NOMO-1 (cell line): ENCODE data around the gene CTSO.
"Not testable (repeated sequence)": the region's sequence is repeated elsewhere in the genome, so short reads cannot be mapped to it uniquely, and the experiment has no call there.

ENCODE experiments used
- DNase-seq, 2 experiments: peaks; one replicate each; lab custom pipeline; 2025; ENCODE audit not compliant: unreplicated experiment in 2 of 2; lab: John Stamatoyannopoulos, UW

Gene CTSO

GRCh38 chr4:155956461-155956860, 2.8 kb upstream of the CTSO start:
- DNase-seq = no peak

GRCh38 chr4:155954939-155955338, 1.3 kb upstream of the CTSO start:
- no peak for DNase-seq

- no peak for DNase-seq
These were observed 536 bp upstream of the CTSO start for GRCh38 chr4:155954118-155954685.

GRCh38 chr4:155952501-155952901, 1.2 kb downstream of the CTSO start:
- no peak for DNase-seq

- DNase-seq = no peak
These were observed 3.2 kb downstream of the CTSO start for GRCh38 chr4:155950461-155950860.

GRCh38 chr4:155948541-155948940, 5.1 kb downstream of the CTSO start:
- DNase-seq = no peak

- DNase-seq = no peak
These were observed 7.2 kb downstream of the CTSO start for GRCh38 chr4:155946486-155946885.

GRCh38 chr4:155944516-155944915, 9.2 kb downstream of the CTSO start:
- DNase-seq = no peak

- DNase-seq = no peak
These were observed 9.9 kb downstream of the CTSO start for GRCh38 chr4:155943605-155944291.

GRCh38 chr4:155941820-155942219, 11.8 kb downstream of the CTSO start:
- DNase-seq = no peak

GRCh38 chr4:155941085-155941790, 12.4 kb downstream of the CTSO start:
- DNase-seq = no peak

- DNase-seq = no peak
These were observed 18.2 kb downstream of the CTSO start for GRCh38 chr4:155935389-155935986.

GRCh38 chr4:155934634-155935033, 19.0 kb downstream of the CTSO start:
- DNase-seq = not testable (repeated sequence)

- DNase-seq = no peak
These were observed 22.0 kb downstream of the CTSO start for GRCh38 chr4:155931634-155932033.

- no peak for DNase-seq
These were observed 23.3 kb downstream of the CTSO start for GRCh38 chr4:155930330-155930729.

GRCh38 chr4:155929833-155930232, 23.8 kb downstream of the CTSO start:
- peak in 1 of 2 experiments; percentile 13 for DNase-seq

GRCh38 chr4:155924637-155925036, 29.0 kb downstream of the CTSO start:
- DNase-seq = no peak

- no peak for DNase-seq
These were observed 32.1 kb downstream of the CTSO start for GRCh38 chr4:155921597-155921996.

GRCh38 chr4:155914782-155915181, 38.9 kb downstream of the CTSO start:
- DNase-seq = no peak

GRCh38 chr4:155911905-155912304, 41.8 kb downstream of the CTSO start:
- no peak for DNase-seq

- DNase-seq = no peak
These were observed 43.9 kb downstream of the CTSO start for GRCh38 chr4:155909615-155910226.
